NCI-H345 (cell line): ENCODE data around the gene F13A1.

Source experiments
- DNase-seq: peaks from one replicate; lab custom pipeline; 2025; lab: John Stamatoyannopoulos, UW

The F13A1 gene

GRCh38 chr6:6319952-6320811 lies at the start of gene F13A1:
Gene F13A1, minus strand, starts transcription at chr6:6320662. Its CDS starts 1,998 bp downstream, at chr6:6318664.
- no peak for DNase-seq

- no peak for DNase-seq
Measured at GRCh38 chr6:6368684-6369052, 48.2 kb upstream of the F13A1 start.

GRCh38 chr6:6368040-6368683 lies 47.7 kb upstream of the F13A1 start:
- DNase-seq: no peak

- DNase-seq: no peak
Measured at GRCh38 chr6:6366803-6367202, 46.3 kb upstream of the F13A1 start.

GRCh38 chr6:6365242-6365641 lies 44.8 kb upstream of the F13A1 start:
- no peak for DNase-seq

GRCh38 chr6:6362056-6362840 lies 41.8 kb upstream of the F13A1 start:
- no peak for DNase-seq

- no peak for DNase-seq
Measured at GRCh38 chr6:6357530-6357929, 37.1 kb upstream of the F13A1 start.

- DNase-seq: no peak
Measured at GRCh38 chr6:6357032-6357431, 36.6 kb upstream of the F13A1 start.

- no peak for DNase-seq
Measured at GRCh38 chr6:6352772-6353171, 32.3 kb upstream of the F13A1 start.

- no peak for DNase-seq
Measured at GRCh38 chr6:6351511-6352025, 31.1 kb upstream of the F13A1 start.

GRCh38 chr6:6350696-6351095 lies 30.2 kb upstream of the F13A1 start:
- no peak for DNase-seq

- no peak for DNase-seq
Measured at GRCh38 chr6:6348256-6348655, 27.8 kb upstream of the F13A1 start.

- no peak for DNase-seq
Measured at GRCh38 chr6:6346427-6347023, 26.1 kb upstream of the F13A1 start.

GRCh38 chr6:6333501-6333900 lies 13.0 kb upstream of the F13A1 start:
- DNase-seq: peak; percentile 7

- DNase-seq: no peak
Measured at GRCh38 chr6:6332811-6333244, 12.4 kb upstream of the F13A1 start.

- DNase-seq: no peak
Measured at GRCh38 chr6:6331946-6332601, 11.6 kb upstream of the F13A1 start.

GRCh38 chr6:6331393-6331792 lies 10.9 kb upstream of the F13A1 start:
- no peak for DNase-seq

GRCh38 chr6:6330407-6330806 lies 9.9 kb upstream of the F13A1 start:
- DNase-seq: no peak

GRCh38 chr6:6328451-6328850 lies 8.0 kb upstream of the F13A1 start:
- DNase-seq: no peak

- no peak for DNase-seq
Measured at GRCh38 chr6:6323352-6323751, 2.9 kb upstream of the F13A1 start.

- DNase-seq: no peak
Measured at GRCh38 chr6:6320901-6321300, 439 bp upstream of the F13A1 start.
